GM12872 (cell line): ENCODE measurements around the gene CHRM4.

Experiments used
- CTCF ChIP-seq: IDR thresholded peaks from 3 replicates; pipeline ENCODE4 v1.5.1; 2011; ENCODE audit warnings: low read depth, mild to moderate bottlenecking, low read length, moderate library complexity; ENCODE audit not compliant: insufficient read depth

The CHRM4 gene

GRCh38 chr11:46402957-46403902, 11.7 kb upstream of the CHRM4 start:
- no peak for TF ChIP-seq CTCF

GRCh38 chr11:46397526-46397925, 6.0 kb upstream of the CHRM4 start:
- no peak for TF ChIP-seq CTCF

GRCh38 chr11:46393759-46394158, 2.2 kb upstream of the CHRM4 start:
- TF ChIP-seq CTCF = no peak

- TF ChIP-seq CTCF = no peak
Observed at GRCh38 chr11:46393231-46393616, 1.6 kb upstream of the CHRM4 start.

GRCh38 chr11:46392421-46393230, 1.1 kb upstream of the CHRM4 start:
- TF ChIP-seq CTCF = no peak

GRCh38 chr11:46391186-46391577, 394 bp downstream of the CHRM4 start:
- no peak for TF ChIP-seq CTCF
